ENCODE results near the gene HS3ST6.

DNA sequence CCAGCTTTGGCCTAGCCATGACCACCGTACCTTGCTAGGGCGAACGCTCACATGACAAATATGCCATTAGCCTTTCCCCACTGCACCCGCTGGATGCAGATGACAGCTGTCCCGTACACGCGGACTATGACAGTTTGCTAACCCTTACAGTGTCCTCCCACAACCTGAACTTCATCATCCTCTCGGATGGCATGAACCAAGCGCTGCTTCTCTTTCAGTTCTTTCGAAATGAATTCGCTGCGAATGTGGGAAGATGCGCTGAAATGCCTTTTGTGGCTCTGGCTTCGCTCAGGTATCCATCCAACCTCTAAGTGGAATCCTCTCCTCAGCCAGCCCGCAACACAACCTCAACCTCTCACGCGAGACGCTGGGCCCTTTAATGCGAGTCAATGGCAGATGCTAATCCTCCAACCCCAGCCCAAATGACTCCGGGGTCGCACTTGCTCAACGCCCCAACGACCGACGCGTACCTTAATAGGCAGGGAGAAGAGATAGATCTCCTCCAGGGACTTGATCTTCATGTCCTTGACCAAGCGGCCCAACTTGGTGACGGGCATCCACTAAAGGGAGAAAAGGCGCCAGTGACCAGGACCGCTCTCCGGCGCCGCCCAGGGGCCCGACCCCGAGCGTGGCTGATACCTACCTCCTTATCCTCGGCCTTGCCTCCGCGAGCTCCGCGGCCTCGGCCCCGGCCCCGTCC is 45.7 kb upstream of the HS3ST6 start:
- TF ChIP-seq TAF1 (IDR thresholded peaks at IDR 0.05; ENCODE audit: low read depth, low read length): no peak
- TF ChIP-seq POLR2A (IDR thresholded peaks at IDR 0.05; ENCODE audit: low read depth, low read length): no peak; the same call in 1 of the 2 replicates
- TF ChIP-seq POLR2AphosphoS5 (IDR thresholded peaks at IDR 0.05; ENCODE audit: low read depth, low read length): 0 out of 2 replicates have a peak, but pooled peaks have one; percentile 17
- no peak for TF ChIP-seq SPI1 (IDR thresholded peaks at IDR 0.05; ENCODE audit: low read depth, low read length)
- TF ChIP-seq PAX5 (IDR thresholded peaks at IDR 0.05; ENCODE audit: insufficient read depth, low read length, severe bottlenecking): no peak

All from GM12891 (cell line).